Endothelial cell of umbilical vein (primary cell): ENCODE results near the gene LHX1. TPM values are rescaled to one million over a fixed set of nuclear protein-coding genes. Genes with fewer than 3 reads are reported as not detected.

Experiments used
- BruUV-seq: library from RNA; stranded (reverse); fragments of 400-500 nt; replicated peaks from 2 replicates; lab custom pipeline; 2021; lab: Mats Ljungman, UMichigan
- CTCF ChIA-PET: fragments of 300-600, 350-600 bp; sonication (Branson Sonifier 250); formaldehyde crosslinking; loops from one replicate; lab custom pipeline; 2021; ENCODE audit warnings: antibody characterized with exemption, inconsistent platforms; lab: Charles Lee
- POLR2A ChIA-PET: fragments of 300-600, 350-600 bp; sonication (Branson Sonifier 250); formaldehyde crosslinking; loops from one replicate; lab custom pipeline; 2021; ENCODE audit warnings: antibody characterized with exemption, inconsistent platforms; lab: Charles Lee
- DNase-seq: peaks from one replicate; pipeline ENCODE4 v3.0.0-alpha.2; 2011; ENCODE audit warnings: low read depth, low spot score
- FAIRE-seq: peaks from 2 replicates; lab custom pipeline; 2011; peaks lifted over from hg19 to GRCh38; lab: Jason Lieb, UNC
- H2AFZ ChIP-seq: 2 replicates; pipeline ENCODE4 v1.6.0; 2012; ENCODE audit warnings: low read depth, low read length, control low read depth, inconsistent platforms
- H3K27ac ChIP-seq: 2 replicates; pipeline ENCODE4 v1.5.1; 2011; ENCODE audit warnings: low read depth, mild to moderate bottlenecking, control low read depth, low read length, moderate library complexity; ENCODE audit not compliant: insufficient read depth
- H3K27me3 ChIP-seq, 2 experiments: 2 replicates each; pipeline versions ENCODE4 v1.6.0 to v1.6.1; 2011; ENCODE audit warnings: low read length in 2 of 2, mixed read lengths in 1 of 2; ENCODE audit not compliant: control insufficient read depth in 2 of 2, insufficient read depth in 2 of 2
- H3K36me3 ChIP-seq, 2 experiments: 2 replicates in 1 of 2; 3 replicates in 1 of 2; pipeline ENCODE4 v1.5.1; 2011; ENCODE audit warnings: low read length in 2 of 2, mild to moderate bottlenecking in 1 of 2, moderate library complexity in 1 of 2; ENCODE audit not compliant: control insufficient read depth in 2 of 2, insufficient read depth in 2 of 2; ENCODE audit errors: extremely low read depth in 1 of 2
- H3K4me1 ChIP-seq: 3 replicates; pipeline ENCODE4 v1.5.1; 2011; ENCODE audit warnings: mild to moderate bottlenecking, low read length; ENCODE audit not compliant: control insufficient read depth, insufficient read depth; ENCODE audit errors: extremely low read depth
- H3K4me2 ChIP-seq: 2 replicates; pipeline ENCODE4 v1.6.1; 2011; ENCODE audit warnings: low read length, control low read depth, mixed read lengths; ENCODE audit not compliant: insufficient read depth
- H3K4me3 ChIP-seq, 3 experiments: fragments of 200-600 bp in 1 of 3; sonication (generic), shearing (Covaris generic) in 1 of 3; replicated peaks in 1 of 3; 2 replicates each; pipeline ENCODE4 v1.5.1; 2011 to 2016; ENCODE audit warnings: control low read depth in 3 of 3, low read length in 3 of 3, mild to moderate bottlenecking in 2 of 3, inconsistent platforms in 1 of 3, low read depth in 1 of 3, moderate library complexity in 1 of 3; ENCODE audit not compliant: insufficient read depth in 1 of 3
- H3K79me2 ChIP-seq: 2 replicates; pipeline ENCODE4 v1.6.0; 2012; ENCODE audit warnings: low read length, inconsistent platforms; ENCODE audit not compliant: control insufficient read depth, insufficient read depth
- H3K9ac ChIP-seq: replicated peaks from 2 replicates; pipeline ENCODE3; 2011; ENCODE audit warnings: low read length, control low read depth; ENCODE audit not compliant: insufficient read depth; ENCODE audit errors: extremely low read depth
- H3K9me1 ChIP-seq: replicated peaks from 3 replicates; pipeline ENCODE4 v1.6.0; 2011; ENCODE audit warnings: mild to moderate bottlenecking, low read length; ENCODE audit not compliant: control insufficient read depth, insufficient read depth; ENCODE audit errors: extremely low read depth
- H3K9me3 ChIP-seq: replicated peaks from 2 replicates; pipeline ENCODE4 v1.5.1; 2012; ENCODE audit warnings: low read length, inconsistent platforms; ENCODE audit not compliant: control insufficient read depth, insufficient read depth
- H4K20me1 ChIP-seq: replicated peaks from 2 replicates; pipeline ENCODE3; 2011; ENCODE audit warnings: mild to moderate bottlenecking, low read length; ENCODE audit not compliant: control insufficient read depth, insufficient read depth; ENCODE audit errors: extremely low read depth
- EZH2 ChIP-seq: IDR thresholded peaks from 2 replicates; pipeline ENCODE4 v1.6.1; 2012; ENCODE audit warnings: borderline replicate concordance, low read depth, mild to moderate bottlenecking, moderate library complexity, low read length, inconsistent platforms; ENCODE audit not compliant: severe bottlenecking
- FOS ChIP-seq: IDR thresholded peaks from 2 replicates; pipeline ENCODE4 v1.6.1; 2011; ENCODE audit warnings: mild to moderate bottlenecking, low read length, moderate library complexity, borderline replicate concordance; ENCODE audit not compliant: insufficient read depth
- GATA2 ChIP-seq: IDR thresholded peaks from 2 replicates; pipeline ENCODE4 v1.7.0; 2011; ENCODE audit warnings: low read depth, mild to moderate bottlenecking, moderate library complexity, mixed read lengths, low read length; ENCODE audit not compliant: insufficient read length, insufficient read depth
- JUN ChIP-seq: IDR thresholded peaks from 2 replicates; pipeline ENCODE4 v1.6.1; 2011; ENCODE audit warnings: borderline replicate concordance, low read depth; ENCODE audit not compliant: insufficient read length, insufficient read depth
- MYC ChIP-seq: IDR thresholded peaks from one replicate; pipeline ENCODE4 v1.6.1; 2011; ENCODE audit warnings: mild to moderate bottlenecking, low read depth, low read length
- POLR2A ChIP-seq: IDR thresholded peaks from 2 replicates; pipeline ENCODE4 v1.6.1; 2012; ENCODE audit warnings: low read depth, mild to moderate bottlenecking, control low read depth, low read length
- POLR2AphosphoS5 ChIP-seq: IDR thresholded peaks from 2 replicates; pipeline ENCODE4 v1.6.1; 2012; ENCODE audit warnings: low read depth, mild to moderate bottlenecking, control low read depth, low read length, moderate library complexity; ENCODE audit not compliant: insufficient read depth
- dilution Hi-C: fragments of 300-500 bp; cut with MboI; formaldehyde crosslinking; loops from one replicate; pipeline ENCODE4 v1.15.0; 2019; ENCODE audit warnings: low sequenced_read_pairs; ENCODE audit not compliant: extremely low pct_ligation_motif_present
- intact Hi-C: fragments of 100-400 bp; cut with micrococcal nuclease; formaldehyde crosslinking; loops from one replicate; pipeline ENCODE4 v1.10.0; 2022
- polyA plus RNA-seq, 4 experiments: library from polyadenylated mRNA; depleted of rRNA in 3 of 4; stranded (reverse) in 3 of 4; unstranded in 1 of 4; fragments of >200 nt; gene quantifications; 2 replicates each; pipeline versions ENCODE4 v1.2.1 to v1.2.3, GENCODE V29; 2011 to 2012; ENCODE audit warnings: missing spikeins in 1 of 4
- total RNA-seq: library from RNA; stranded (reverse); gene quantifications from 2 replicates; pipeline ENCODE4 v1.2.3, GENCODE V29; 2021
- TF ChIP-seq, protein P1 (sequence below): IDR thresholded peaks from 2 replicates; pipeline ENCODE4 v1.6.1; 2011; ENCODE audit not compliant: insufficient read depth, insufficient read length
- TF ChIP-seq, protein P2 (sequence below), 2 donors: IDR thresholded peaks; 1 replicate in 1 of 2; 2 replicates in 1 of 2; pipeline ENCODE4 v1.5.1; 2011; ENCODE audit warnings: low read length in 2 of 2, mild to moderate bottlenecking in 2 of 2, moderate library complexity in 2 of 2, control low read depth in 1 of 2, inconsistent platforms in 1 of 2, low read depth in 1 of 2; ENCODE audit not compliant: insufficient read depth in 1 of 2; ENCODE audit errors: extremely low read depth in 1 of 2

LHX1 gene
- total and polyA plus RNA-seq, 2 donors (not counting 3 experiments of a cell fraction or from before 2014, with no cell fraction given): not detected

DNA sequence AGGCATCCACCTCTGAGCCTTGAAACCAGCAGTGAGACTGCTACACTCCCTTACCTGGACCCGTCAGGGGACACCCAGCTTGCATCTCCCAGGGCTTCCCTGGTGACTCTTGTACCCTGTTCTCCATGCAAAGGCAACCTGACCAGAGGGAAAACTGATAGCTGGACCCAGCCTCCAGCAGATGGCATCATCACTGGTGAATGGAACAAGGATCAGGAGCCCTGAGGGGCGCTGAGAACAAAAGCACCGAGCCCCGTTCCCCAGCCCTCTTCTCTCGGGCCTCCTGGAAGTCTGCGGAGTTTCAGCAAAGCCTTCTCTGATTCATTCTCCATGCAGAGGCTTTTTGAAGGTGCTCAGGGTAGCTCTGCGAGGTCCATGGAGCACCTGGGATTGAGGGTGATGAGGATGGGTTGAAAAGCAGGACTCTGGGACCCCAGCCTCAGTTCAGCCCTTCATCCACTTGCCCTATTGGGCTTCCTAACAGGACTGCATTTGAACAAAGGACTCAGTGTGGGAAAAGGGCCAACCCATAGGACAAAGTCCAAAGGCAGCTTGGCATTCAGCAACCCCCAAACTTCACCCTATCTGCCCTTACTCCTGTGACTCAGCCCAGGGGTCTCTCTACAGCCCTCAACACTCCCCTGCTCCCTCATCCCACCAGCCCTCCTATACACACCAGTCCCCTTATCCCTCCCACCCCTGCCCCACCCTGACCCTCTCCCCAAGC is 45.0 kb upstream of the LHX1 start:
- H3K9me3 ChIP-seq: no peaks in the 10 kb centered on the region
- no peak for DNase-seq
- H3K27ac ChIP-seq: no peak overlapping the region
- dilution Hi-C loops: no loop called here
- H3K79me2 ChIP-seq: no peaks in the 10 kb centered on the region
- no peaks in the 10 kb centered on the region for H3K36me3 ChIP-seq
- no peak overlapping the region for H3K9ac ChIP-seq
- no peak overlapping the region for H2AFZ ChIP-seq
- no peaks in the 10 kb centered on the region for H3K4me1 ChIP-seq
- FAIRE-seq: no peak
- CTCF ChIA-PET: interaction anchor here (1.2 to 1.7 kb wide), 2 partner anchors 156 to 348 kb away, joined by 3 to 5 read pairs; no protein-coding TSS in a partner anchor
- no peak overlapping the region for H3K4me2 ChIP-seq
- intact Hi-C loops: no loop called here
- H4K20me1 ChIP-seq: no peaks in the 10 kb centered on the region
- no peak overlapping the region for H3K4me3 ChIP-seq
- POLR2A ChIA-PET: no interaction called here
- peaks cover 7 to 24% of the 10 kb centered on the region in 2 experiments for H3K27me3 ChIP-seq
- no peaks in the 10 kb centered on the region for H3K9me1 ChIP-seq
- no TSS peak for BruUV-seq
- TF ChIP-seq FOS: no peak
- no peak for TF ChIP-seq MYC
- TF ChIP-seq EZH2: no peak
- TF ChIP-seq, protein P1, sequence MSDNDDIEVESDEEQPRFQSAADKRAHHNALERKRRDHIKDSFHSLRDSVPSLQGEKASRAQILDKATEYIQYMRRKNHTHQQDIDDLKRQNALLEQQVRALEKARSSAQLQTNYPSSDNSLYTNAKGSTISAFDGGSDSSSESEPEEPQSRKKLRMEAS: no peak
- no peak for TF ChIP-seq POLR2A
- no peak for TF ChIP-seq JUN
- TF ChIP-seq POLR2AphosphoS5: no peak
- TF ChIP-seq GATA2: no peak
- TF ChIP-seq, protein P2, sequence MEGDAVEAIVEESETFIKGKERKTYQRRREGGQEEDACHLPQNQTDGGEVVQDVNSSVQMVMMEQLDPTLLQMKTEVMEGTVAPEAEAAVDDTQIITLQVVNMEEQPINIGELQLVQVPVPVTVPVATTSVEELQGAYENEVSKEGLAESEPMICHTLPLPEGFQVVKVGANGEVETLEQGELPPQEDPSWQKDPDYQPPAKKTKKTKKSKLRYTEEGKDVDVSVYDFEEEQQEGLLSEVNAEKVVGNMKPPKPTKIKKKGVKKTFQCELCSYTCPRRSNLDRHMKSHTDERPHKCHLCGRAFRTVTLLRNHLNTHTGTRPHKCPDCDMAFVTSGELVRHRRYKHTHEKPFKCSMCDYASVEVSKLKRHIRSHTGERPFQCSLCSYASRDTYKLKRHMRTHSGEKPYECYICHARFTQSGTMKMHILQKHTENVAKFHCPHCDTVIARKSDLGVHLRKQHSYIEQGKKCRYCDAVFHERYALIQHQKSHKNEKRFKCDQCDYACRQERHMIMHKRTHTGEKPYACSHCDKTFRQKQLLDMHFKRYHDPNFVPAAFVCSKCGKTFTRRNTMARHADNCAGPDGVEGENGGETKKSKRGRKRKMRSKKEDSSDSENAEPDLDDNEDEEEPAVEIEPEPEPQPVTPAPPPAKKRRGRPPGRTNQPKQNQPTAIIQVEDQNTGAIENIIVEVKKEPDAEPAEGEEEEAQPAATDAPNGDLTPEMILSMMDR (IDR thresholded peaks at IDR 0.05; ENCODE audit: extremely low read depth in 1 of 2, insufficient read depth in 1 of 2, low read depth in 1 of 2, low read length in 2 of 2): no peak
